ENCODE data around the gene UGT3A2.

DNA sequence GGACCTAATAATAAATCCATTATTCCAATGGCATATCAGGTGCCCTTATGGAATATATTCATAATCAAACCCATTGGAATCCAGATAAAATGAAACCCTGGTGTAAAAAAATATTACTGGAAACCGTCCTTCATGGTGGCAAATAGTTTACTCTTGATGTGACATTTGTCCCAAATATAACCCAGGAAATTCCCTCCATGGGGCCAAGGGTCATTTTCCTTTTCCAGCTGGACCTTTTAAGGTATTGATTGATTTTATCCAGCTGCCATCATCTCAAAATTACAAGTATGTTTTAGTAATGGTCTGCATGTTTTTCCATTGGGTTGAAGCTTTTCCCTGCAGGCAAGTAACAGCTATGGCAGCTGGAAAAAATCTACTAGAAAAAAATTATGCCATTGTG lies 67.1 kb downstream of the UGT3A2 start:
- TF ChIP-seq, protein P1, sequence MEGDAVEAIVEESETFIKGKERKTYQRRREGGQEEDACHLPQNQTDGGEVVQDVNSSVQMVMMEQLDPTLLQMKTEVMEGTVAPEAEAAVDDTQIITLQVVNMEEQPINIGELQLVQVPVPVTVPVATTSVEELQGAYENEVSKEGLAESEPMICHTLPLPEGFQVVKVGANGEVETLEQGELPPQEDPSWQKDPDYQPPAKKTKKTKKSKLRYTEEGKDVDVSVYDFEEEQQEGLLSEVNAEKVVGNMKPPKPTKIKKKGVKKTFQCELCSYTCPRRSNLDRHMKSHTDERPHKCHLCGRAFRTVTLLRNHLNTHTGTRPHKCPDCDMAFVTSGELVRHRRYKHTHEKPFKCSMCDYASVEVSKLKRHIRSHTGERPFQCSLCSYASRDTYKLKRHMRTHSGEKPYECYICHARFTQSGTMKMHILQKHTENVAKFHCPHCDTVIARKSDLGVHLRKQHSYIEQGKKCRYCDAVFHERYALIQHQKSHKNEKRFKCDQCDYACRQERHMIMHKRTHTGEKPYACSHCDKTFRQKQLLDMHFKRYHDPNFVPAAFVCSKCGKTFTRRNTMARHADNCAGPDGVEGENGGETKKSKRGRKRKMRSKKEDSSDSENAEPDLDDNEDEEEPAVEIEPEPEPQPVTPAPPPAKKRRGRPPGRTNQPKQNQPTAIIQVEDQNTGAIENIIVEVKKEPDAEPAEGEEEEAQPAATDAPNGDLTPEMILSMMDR (IDR thresholded peaks at IDR 0.05): no peak
- TF ChIP-seq SIN3A (IDR thresholded peaks at IDR 0.05; ENCODE audit: borderline replicate concordance, insufficient read depth, low read depth, low read length): no peak
- TF ChIP-seq POLR2AphosphoS5 (IDR thresholded peaks at IDR 0.05; ENCODE audit: low read depth, low read length): no peak
- TF ChIP-seq, protein P2, sequence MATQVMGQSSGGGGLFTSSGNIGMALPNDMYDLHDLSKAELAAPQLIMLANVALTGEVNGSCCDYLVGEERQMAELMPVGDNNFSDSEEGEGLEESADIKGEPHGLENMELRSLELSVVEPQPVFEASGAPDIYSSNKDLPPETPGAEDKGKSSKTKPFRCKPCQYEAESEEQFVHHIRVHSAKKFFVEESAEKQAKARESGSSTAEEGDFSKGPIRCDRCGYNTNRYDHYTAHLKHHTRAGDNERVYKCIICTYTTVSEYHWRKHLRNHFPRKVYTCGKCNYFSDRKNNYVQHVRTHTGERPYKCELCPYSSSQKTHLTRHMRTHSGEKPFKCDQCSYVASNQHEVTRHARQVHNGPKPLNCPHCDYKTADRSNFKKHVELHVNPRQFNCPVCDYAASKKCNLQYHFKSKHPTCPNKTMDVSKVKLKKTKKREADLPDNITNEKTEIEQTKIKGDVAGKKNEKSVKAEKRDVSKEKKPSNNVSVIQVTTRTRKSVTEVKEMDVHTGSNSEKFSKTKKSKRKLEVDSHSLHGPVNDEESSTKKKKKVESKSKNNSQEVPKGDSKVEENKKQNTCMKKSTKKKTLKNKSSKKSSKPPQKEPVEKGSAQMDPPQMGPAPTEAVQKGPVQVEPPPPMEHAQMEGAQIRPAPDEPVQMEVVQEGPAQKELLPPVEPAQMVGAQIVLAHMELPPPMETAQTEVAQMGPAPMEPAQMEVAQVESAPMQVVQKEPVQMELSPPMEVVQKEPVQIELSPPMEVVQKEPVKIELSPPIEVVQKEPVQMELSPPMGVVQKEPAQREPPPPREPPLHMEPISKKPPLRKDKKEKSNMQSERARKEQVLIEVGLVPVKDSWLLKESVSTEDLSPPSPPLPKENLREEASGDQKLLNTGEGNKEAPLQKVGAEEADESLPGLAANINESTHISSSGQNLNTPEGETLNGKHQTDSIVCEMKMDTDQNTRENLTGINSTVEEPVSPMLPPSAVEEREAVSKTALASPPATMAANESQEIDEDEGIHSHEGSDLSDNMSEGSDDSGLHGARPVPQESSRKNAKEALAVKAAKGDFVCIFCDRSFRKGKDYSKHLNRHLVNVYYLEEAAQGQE (IDR thresholded peaks at IDR 0.05; ENCODE audit: insufficient read depth in 1 of 2, low read depth in 2 of 2, low read length in 1 of 2): no peak

Data from Panc1 (cell line).